Activated T-cell treated with anti-CD3 and anti-CD28 coated beads for 24 hours (primary cell): ENCODE results near the gene PKP3.

Source experiments
- DNase-seq: peaks from one replicate; pipeline ENCODE4 v3.0.0-alpha.2; 2020; ENCODE audit warnings: low read depth

PKP3 gene

GRCh38 chr11:446891-447290 lies 52.9 kb downstream of the PKP3 start:
- DNase-seq = no peak

- peak; percentile 95 for DNase-seq
These were observed 54.1 kb downstream of the PKP3 start for GRCh38 chr11:447923-448731.

GRCh38 chr11:449889-450808 lies 56.1 kb downstream of the PKP3 start, which contains the start of gene PTDSS2:
TSS of gene PTDSS2 (plus strand) at chr11:450279. CDS start at chr11:450456, 177 bp downstream.
- DNase-seq = peak; percentile 91

GRCh38 chr11:450809-451451 lies 56.9 kb downstream of the PKP3 start:
- peak; percentile 65 for DNase-seq

- no peak for DNase-seq
These were observed 57.7 kb downstream of the PKP3 start for GRCh38 chr11:451738-452137.

- no peak for DNase-seq
These were observed 58.3 kb downstream of the PKP3 start for GRCh38 chr11:452203-452744.

GRCh38 chr11:452916-453527 lies 59.0 kb downstream of the PKP3 start:
- DNase-seq = no peak

- no peak for DNase-seq
These were observed 59.6 kb downstream of the PKP3 start for GRCh38 chr11:453564-453963.

- no peak for DNase-seq
These were observed 60.0 kb downstream of the PKP3 start for GRCh38 chr11:454043-454442.
